ENCODE measurements around the gene HOXA3. TPM values are rescaled to one million over a fixed set of nuclear protein-coding genes. Genes with fewer than 3 reads are reported as not detected.
A peak's percentile ranks its signal among the peaks of the same experiment; 100 is the strongest.

HOXA3 gene
- total RNA-seq, 1 experiment from 2014 or later = not detected

DNA sequence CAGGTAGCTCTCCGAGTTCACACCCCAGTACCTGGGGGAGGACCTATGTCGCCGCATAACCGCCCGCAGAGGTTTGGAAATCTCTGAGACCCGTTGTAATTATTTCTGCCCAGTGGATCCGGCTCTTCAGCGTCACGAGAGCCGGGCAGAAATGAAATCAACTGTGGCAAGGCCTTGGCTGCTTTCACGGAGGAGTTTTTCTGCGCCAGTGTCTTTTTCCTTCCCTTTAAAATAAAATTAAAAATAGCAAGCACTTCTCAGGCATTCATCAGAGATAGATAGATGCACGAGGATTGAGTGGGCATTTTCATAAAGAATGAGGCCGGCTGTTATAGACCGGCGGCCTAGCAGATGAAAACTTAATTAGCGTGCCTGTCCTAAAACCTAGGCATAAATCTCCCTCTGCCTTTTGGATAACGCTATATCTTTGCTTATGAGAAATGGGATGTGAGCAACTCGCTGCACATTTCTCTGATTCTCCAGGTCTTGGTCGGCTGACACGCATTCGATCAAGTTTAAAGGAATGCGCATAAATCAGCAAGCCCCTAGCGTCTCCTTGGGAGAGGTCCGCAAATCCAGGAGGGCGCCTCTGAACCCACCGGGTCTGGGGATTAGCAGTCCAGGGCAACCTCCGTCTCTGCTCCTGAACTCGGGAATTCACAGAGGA is 41.1 kb upstream of the HOXA3 start:
- Histone ChIP-seq H3K4me2 (ENCODE audit: insufficient read depth, insufficient read length, low read length) (no peak overlapping the region), H3K9ac (ENCODE audit: extremely low read depth, insufficient read length, low read length) (no peak overlapping the region), H2BK20ac (ENCODE audit: low read depth, low read length, poor library complexity, severe bottlenecking) (no peak overlapping the region), H2BK12ac (ENCODE audit: insufficient read length, low read depth, low read length) (no peak overlapping the region), H3T11ph (ENCODE audit: low read length) (no peak overlapping the region), H3K23ac (ENCODE audit: insufficient read length, low read depth, low read length) (no peak overlapping the region), H4K91ac (ENCODE audit: insufficient read length, low read depth, low read length) (no peak overlapping the region), H3K4ac (ENCODE audit: low read depth, low read length) (no peak overlapping the region), H3K14ac (ENCODE audit: insufficient read depth, low read length) (no peak overlapping the region), H3K27ac (ENCODE audit: insufficient read length, low read depth, low read length) (no peak overlapping the region), H2AK5ac (ENCODE audit: insufficient read length, low read length) (no peak overlapping the region), H3K23me2 (ENCODE audit: insufficient read length, low read depth, low read length, poor library complexity, severe bottlenecking) (no peaks in the 10 kb centered on the region), H3K27me3 (ENCODE audit: insufficient read depth, low read length) (peaks cover 92% of the 10 kb centered on the region), H3K79me2 (ENCODE audit: insufficient read depth, low read length) (no peaks in the 10 kb centered on the region), H3K56ac (ENCODE audit: insufficient read length, low read depth, low read length) (no peak overlapping the region), H2BK15ac (ENCODE audit: low read depth, low read length) (no peak overlapping the region), H2BK5ac (ENCODE audit: insufficient read length, low read length) (no peak overlapping the region), H4K20me1 (ENCODE audit: control insufficient read depth, insufficient read depth, insufficient read length) (no peaks in the 10 kb centered on the region), H3K9me3 (ENCODE audit: control insufficient read depth, low read depth, low read length) (no peaks in the 10 kb centered on the region), H3K79me1 (ENCODE audit: insufficient read depth, low read depth, low read length, poor library complexity, severe bottlenecking) (no peaks in the 10 kb centered on the region), H2AFZ (ENCODE audit: low read length) (no peak overlapping the region), H3K4me1 (ENCODE audit: insufficient read depth, low read length) (no peaks in the 10 kb centered on the region), H3K18ac (ENCODE audit: insufficient read length, low read depth, low read length) (no peak overlapping the region), H4K5ac (ENCODE audit: insufficient read length, low read depth, low read length) (no peak overlapping the region), H4K8ac (replicated peaks; ENCODE audit: insufficient read length, low read depth, low read length) (no peak overlapping the region), H2BK120ac (ENCODE audit: low read depth, low read length, poor library complexity, severe bottlenecking) (no peak overlapping the region)
- peaks cover 3 to 14% of the 10 kb centered on the region in 2 experiments; a peak in 2 of 5 replicates for H3K9me3 Mint-ChIP-seq
- H3K36me3 Mint-ChIP-seq (ENCODE audit: insufficient read depth in 1 of 3, low read depth in 3 of 3) = no peaks in the 10 kb centered on the region; a peak in 1 of 7 replicates
- peaks cover 100% of the 10 kb centered on the region for H3K27me3 Mint-ChIP-seq (ENCODE audit: low read depth)
- H3K4me1 Mint-ChIP-seq = peaks cover 3 to 10% of the 10 kb centered on the region in 2 experiments
- no peak overlapping the region for H3K27ac Mint-ChIP-seq
- peak; percentile 43 for DNase-seq
- no peak overlapping the region for H3K4me3 Mint-ChIP-seq
- TF ChIP-seq, protein P1, sequence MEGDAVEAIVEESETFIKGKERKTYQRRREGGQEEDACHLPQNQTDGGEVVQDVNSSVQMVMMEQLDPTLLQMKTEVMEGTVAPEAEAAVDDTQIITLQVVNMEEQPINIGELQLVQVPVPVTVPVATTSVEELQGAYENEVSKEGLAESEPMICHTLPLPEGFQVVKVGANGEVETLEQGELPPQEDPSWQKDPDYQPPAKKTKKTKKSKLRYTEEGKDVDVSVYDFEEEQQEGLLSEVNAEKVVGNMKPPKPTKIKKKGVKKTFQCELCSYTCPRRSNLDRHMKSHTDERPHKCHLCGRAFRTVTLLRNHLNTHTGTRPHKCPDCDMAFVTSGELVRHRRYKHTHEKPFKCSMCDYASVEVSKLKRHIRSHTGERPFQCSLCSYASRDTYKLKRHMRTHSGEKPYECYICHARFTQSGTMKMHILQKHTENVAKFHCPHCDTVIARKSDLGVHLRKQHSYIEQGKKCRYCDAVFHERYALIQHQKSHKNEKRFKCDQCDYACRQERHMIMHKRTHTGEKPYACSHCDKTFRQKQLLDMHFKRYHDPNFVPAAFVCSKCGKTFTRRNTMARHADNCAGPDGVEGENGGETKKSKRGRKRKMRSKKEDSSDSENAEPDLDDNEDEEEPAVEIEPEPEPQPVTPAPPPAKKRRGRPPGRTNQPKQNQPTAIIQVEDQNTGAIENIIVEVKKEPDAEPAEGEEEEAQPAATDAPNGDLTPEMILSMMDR (conservative IDR thresholded peaks at IDR 0.05) = no peak
- WGBS (ENCODE audit: extremely low coverage, insufficient read length, low lambda C conversion rate) = no CpG with 5 or more reads among the region's 29 CpGs

Measured in H9 (cell line).